HepG2 (cell line): ENCODE results near the gene STAM.

Source experiments
- CEBPG ChIP-seq: IDR thresholded peaks from 2 replicates; pipeline ENCODE4 v1.6.1; 2016
- CTCF ChIP-seq: sonication (generic); formaldehyde crosslinking; IDR thresholded peaks from 2 replicates; pipeline ENCODE4 v1.5.0; 2020; ENCODE audit warnings: mild to moderate bottlenecking, missing genetic modification reagents, moderate library complexity
- DPF2 ChIP-seq: sonication (generic); formaldehyde crosslinking; IDR thresholded peaks from 2 replicates; pipeline ENCODE4 v1.4.0; 2020; ENCODE audit warnings: mild to moderate bottlenecking, low read depth, missing genetic modification reagents, borderline replicate concordance
- EZH2 ChIP-seq: conservative IDR thresholded peaks from 2 replicates; pipeline ENCODE4 v1.6.1; 2012; ENCODE audit warnings: mild to moderate bottlenecking, low read depth, low read length, moderate library complexity
- HOXD1 ChIP-seq: sonication (generic); formaldehyde crosslinking; IDR thresholded peaks from 2 replicates; pipeline ENCODE4 v1.5.0; 2020; ENCODE audit warnings: missing genetic modification reagents
- POLR2AphosphoS2 ChIP-seq: IDR thresholded peaks from 2 replicates; pipeline ENCODE4 v1.6.1; 2011; ENCODE audit warnings: low read depth, low read length, improper control_type of control experiment
- PTBP1 ChIP-seq: fragments of 200-400 bp; formaldehyde crosslinking; IDR thresholded peaks from 2 replicates; pipeline ENCODE4 v1.6.1; 2018; ENCODE audit warnings: low read length, low read depth; ENCODE audit not compliant: poor library complexity, severe bottlenecking
- TAF1 ChIP-seq: sonication (generic); formaldehyde crosslinking; IDR thresholded peaks from 2 replicates; pipeline ENCODE4 v1.4.0; 2020; ENCODE audit warnings: missing genetic modification reagents
- ZNF232 ChIP-seq: sonication (generic); formaldehyde crosslinking; IDR thresholded peaks from 2 replicates; pipeline ENCODE4 v1.4.0; 2020; ENCODE audit warnings: missing genetic modification reagents, borderline replicate concordance
- ZSCAN29 ChIP-seq: sonication (generic); formaldehyde crosslinking; conservative IDR thresholded peaks from 2 replicates; pipeline ENCODE4 v1.4.0; 2020; ENCODE audit warnings: mild to moderate bottlenecking, missing genetic modification reagents
- TF ChIP-seq, protein P1 (sequence below): sonication (generic); formaldehyde crosslinking; IDR thresholded peaks from 2 replicates; pipeline ENCODE4 v1.4.0; 2020; ENCODE audit warnings: mild to moderate bottlenecking, missing genetic modification reagents, borderline replicate concordance
- TF ChIP-seq, protein P2 (sequence below): sonication (generic); formaldehyde crosslinking; IDR thresholded peaks from 2 replicates; pipeline ENCODE4 v1.5.0; 2020; ENCODE audit warnings: missing genetic modification reagents

DNA sequence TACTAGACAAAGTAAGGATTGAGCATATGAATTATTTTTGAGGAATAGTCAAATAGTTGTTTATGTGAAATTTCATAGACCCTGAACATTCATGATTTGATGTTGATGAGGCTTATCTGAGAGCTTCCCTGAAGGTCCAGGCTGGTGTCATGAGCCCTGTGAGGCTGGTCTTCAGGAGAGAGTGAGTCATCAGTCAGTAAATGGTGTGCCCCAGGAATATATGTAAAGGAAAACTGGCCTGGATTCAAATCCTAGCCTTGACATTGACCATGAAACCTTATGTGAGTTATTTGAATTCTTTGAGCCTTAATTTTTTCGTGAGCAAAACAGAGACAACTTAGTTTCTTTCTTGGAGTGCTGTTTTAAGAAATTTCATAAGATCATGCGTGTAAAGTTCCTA lies 114.2 kb downstream of the STAM start:
- TF ChIP-seq HOXD1, result no peak
- no peak for TF ChIP-seq CTCF (CRISPR knock-in tag)
- TF ChIP-seq DPF2 (CRISPR knock-in tag), result no peak
- TF ChIP-seq CEBPG (CRISPR knock-in tag), result no peak
- TF ChIP-seq PTBP1, result no peak
- TF ChIP-seq EZH2, result no peak
- TF ChIP-seq TAF1 (CRISPR knock-in tag), result no peak
- TF ChIP-seq POLR2AphosphoS2, result no peak
- TF ChIP-seq, protein P1, sequence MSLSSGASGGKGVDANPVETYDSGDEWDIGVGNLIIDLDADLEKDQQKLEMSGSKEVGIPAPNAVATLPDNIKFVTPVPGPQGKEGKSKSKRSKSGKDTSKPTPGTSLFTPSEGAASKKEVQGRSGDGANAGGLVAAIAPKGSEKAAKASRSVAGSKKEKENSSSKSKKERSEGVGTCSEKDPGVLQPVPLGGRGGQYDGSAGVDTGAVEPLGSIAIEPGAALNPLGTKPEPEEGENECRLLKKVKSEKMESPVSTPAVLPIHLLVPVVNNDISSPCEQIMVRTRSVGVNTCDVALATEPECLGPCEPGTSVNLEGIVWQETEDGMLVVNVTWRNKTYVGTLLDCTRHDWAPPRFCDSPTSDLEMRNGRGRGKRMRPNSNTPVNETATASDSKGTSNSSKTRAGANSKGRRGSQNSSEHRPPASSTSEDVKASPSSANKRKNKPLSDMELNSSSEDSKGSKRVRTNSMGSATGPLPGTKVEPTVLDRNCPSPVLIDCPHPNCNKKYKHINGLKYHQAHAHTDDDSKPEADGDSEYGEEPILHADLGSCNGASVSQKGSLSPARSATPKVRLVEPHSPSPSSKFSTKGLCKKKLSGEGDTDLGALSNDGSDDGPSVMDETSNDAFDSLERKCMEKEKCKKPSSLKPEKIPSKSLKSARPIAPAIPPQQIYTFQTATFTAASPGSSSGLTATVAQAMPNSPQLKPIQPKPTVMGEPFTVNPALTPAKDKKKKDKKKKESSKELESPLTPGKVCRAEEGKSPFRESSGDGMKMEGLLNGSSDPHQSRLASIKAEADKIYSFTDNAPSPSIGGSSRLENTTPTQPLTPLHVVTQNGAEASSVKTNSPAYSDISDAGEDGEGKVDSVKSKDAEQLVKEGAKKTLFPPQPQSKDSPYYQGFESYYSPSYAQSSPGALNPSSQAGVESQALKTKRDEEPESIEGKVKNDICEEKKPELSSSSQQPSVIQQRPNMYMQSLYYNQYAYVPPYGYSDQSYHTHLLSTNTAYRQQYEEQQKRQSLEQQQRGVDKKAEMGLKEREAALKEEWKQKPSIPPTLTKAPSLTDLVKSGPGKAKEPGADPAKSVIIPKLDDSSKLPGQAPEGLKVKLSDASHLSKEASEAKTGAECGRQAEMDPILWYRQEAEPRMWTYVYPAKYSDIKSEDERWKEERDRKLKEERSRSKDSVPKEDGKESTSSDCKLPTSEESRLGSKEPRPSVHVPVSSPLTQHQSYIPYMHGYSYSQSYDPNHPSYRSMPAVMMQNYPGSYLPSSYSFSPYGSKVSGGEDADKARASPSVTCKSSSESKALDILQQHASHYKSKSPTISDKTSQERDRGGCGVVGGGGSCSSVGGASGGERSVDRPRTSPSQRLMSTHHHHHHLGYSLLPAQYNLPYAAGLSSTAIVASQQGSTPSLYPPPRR (CRISPR knock-in tag), result no peak
- no peak for TF ChIP-seq ZSCAN29 (CRISPR knock-in tag)
- no peak for TF ChIP-seq ZNF232
- TF ChIP-seq, protein P2, sequence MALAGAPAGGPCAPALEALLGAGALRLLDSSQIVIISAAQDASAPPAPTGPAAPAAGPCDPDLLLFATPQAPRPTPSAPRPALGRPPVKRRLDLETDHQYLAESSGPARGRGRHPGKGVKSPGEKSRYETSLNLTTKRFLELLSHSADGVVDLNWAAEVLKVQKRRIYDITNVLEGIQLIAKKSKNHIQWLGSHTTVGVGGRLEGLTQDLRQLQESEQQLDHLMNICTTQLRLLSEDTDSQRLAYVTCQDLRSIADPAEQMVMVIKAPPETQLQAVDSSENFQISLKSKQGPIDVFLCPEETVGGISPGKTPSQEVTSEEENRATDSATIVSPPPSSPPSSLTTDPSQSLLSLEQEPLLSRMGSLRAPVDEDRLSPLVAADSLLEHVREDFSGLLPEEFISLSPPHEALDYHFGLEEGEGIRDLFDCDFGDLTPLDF (CRISPR knock-in tag), result no peak
